ENCODE data around the gene ZNF776. TPM values are rescaled to one million over a fixed set of nuclear protein-coding genes. Genes with fewer than 3 reads are reported as not detected.
A peak's percentile ranks its signal among the peaks of the same experiment; 100 is the strongest.

ZNF776 gene
- total RNA-seq, 1 donor from 2014 or later, result 29.9 TPM

- ChIA-PET POLR2A (no interaction called here), CTCF (no interaction called here)
- TF ChIP-seq, protein P1, sequence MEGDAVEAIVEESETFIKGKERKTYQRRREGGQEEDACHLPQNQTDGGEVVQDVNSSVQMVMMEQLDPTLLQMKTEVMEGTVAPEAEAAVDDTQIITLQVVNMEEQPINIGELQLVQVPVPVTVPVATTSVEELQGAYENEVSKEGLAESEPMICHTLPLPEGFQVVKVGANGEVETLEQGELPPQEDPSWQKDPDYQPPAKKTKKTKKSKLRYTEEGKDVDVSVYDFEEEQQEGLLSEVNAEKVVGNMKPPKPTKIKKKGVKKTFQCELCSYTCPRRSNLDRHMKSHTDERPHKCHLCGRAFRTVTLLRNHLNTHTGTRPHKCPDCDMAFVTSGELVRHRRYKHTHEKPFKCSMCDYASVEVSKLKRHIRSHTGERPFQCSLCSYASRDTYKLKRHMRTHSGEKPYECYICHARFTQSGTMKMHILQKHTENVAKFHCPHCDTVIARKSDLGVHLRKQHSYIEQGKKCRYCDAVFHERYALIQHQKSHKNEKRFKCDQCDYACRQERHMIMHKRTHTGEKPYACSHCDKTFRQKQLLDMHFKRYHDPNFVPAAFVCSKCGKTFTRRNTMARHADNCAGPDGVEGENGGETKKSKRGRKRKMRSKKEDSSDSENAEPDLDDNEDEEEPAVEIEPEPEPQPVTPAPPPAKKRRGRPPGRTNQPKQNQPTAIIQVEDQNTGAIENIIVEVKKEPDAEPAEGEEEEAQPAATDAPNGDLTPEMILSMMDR (IDR thresholded peaks at IDR 0.05), result no peak
- peaks cover 74% of the 10 kb centered on the region for H3K36me3 Mint-ChIP-seq (ENCODE audit: low read depth)
- H3K27ac Mint-ChIP-seq, result no peak overlapping the region
- H3K27me3 Mint-ChIP-seq, result no peaks in the 10 kb centered on the region
- DNase-seq (no peak), ATAC-seq (ENCODE audit: low read depth) (no peak)
- intact Hi-C loops (cut with micrococcal nuclease), result no loop called here
- H3K4me1 Mint-ChIP-seq, result peaks cover 2% of the 10 kb centered on the region
- peaks cover 21% of the 10 kb centered on the region for H3K9me3 Mint-ChIP-seq
- H3K4me3 Mint-ChIP-seq, result no peak overlapping the region
Measured at GRCh38 chr19:57759096-57759495, 12.5 kb downstream of the ZNF776 start.

DNA sequence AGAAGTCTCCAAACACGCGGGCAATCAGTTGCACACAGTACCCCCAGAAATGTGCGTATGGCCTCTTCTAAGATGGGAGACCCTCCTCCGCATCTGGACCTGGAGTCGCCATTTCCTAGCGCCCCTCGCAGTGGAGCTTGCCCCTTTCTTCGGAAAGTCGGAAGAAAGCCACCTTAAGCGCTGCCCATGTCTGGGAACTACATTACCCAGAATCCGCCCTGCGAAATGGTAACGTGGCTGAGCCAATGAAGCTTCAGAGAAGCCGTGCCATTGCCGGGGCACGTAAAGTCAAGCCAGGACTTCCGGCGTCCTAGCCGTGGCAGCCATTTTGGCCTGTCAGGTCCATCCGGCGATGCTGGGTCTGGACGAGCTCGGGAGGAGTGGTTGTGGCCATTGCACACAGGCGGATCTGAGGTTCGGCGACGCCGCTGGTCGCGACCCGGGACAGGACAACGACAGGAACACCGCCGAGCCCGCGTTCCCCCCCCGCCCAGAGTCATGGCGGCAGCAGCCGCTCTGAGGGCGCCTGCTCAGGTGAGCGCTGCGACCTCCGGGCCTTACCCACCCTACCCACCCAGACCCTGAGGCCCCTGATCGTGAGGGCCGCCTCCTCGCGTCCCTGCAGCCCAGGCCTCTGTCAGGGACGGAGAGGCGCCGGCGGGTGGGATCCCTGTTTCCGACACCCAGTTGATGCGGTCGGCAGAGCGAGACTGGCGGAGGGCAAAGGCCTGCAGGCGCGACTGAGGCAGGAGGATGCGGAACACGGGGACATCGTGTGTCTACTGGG lies 22.9 kb downstream of the ZNF776 start, which contains the start of gene ZNF586:
ZNF586 (plus strand) TSS at position 332 of the 787 bp plus-strand sequence; CDS start at position 499, 167 bp downstream.
- DNase-seq, result peak; percentile 76
- Mint-ChIP-seq H3K27ac (peak within 1 kb of the TSS; percentile 86), H3K9me3 (peaks cover 5% of the 10 kb centered on the region)

DNA sequence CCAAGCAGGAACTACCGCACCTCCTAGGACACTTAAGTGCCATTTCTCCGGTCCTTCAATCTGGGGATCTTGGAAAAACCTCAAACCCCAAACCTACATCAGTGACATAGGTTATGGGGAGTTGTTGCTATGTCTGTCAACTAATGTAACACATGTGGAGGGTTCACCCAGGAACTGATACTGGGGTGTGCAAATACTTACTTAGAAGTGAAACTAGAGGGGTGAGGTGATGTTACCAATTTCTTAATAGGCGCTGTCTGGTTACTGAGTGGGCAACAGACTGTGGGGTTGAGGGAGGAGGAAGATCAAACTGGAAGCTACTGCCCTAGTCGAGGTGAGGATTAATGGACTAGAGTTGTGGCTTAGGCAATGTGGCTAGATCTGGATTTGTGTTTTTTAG lies 24.8 kb downstream of the ZNF776 start:
- peaks cover 71% of the 10 kb centered on the region for H3K4me1 Mint-ChIP-seq
- H3K9me3 Mint-ChIP-seq, result peaks cover 5% of the 10 kb centered on the region
- peak overlapping the region; percentile 59 for H3K4me3 Mint-ChIP-seq
- peak overlapping the region; percentile 51 for H3K27ac Mint-ChIP-seq
- DNase-seq (no peak), ATAC-seq (ENCODE audit: low read depth) (no peak)
- intact Hi-C loops (cut with micrococcal nuclease), result no loop called here
- CTCF ChIA-PET, result no interaction called here
- POLR2A ChIA-PET, result no interaction called here
- TF ChIP-seq, protein P1 (IDR thresholded peaks at IDR 0.05), result no peak
- H3K36me3 Mint-ChIP-seq (ENCODE audit: low read depth), result peaks cover 56% of the 10 kb centered on the region
- no peaks in the 10 kb centered on the region for H3K27me3 Mint-ChIP-seq

More for the DNA sequence above, 22.9 kb downstream of the ZNF776 start, which contains the start of gene ZNF586:
- Mint-ChIP-seq H3K4me1 (peaks cover 54% of the 10 kb centered on the region), H3K36me3 (ENCODE audit: low read depth) (peaks cover 49% of the 10 kb centered on the region), H3K4me3 (peak within 1 kb of the TSS; percentile 95), H3K27me3 (no peaks in the 10 kb centered on the region)
- ATAC-seq (ENCODE audit: low read depth), result peak; percentile 98
- CTCF ChIA-PET, result no interaction called here
- TF ChIP-seq, protein P1 (IDR thresholded peaks at IDR 0.05), result no peak
- intact Hi-C loops (cut with micrococcal nuclease), result loop anchor here (1.0 to 2.0 kb wide), 6 partner anchors 23 to 358 kb away; partner anchors contain the start of genes ZNF17, ZNF416, ZNF551 and ZNF552
- POLR2A ChIA-PET, result interaction anchor here (0.5 to 1.7 kb wide), 15 partner anchors 12 to 1366 kb away, joined by 3 to 20 read pairs (median 5); partner anchors contain the start of genes ZNF154, ZNF274, ZNF551 and ZNF552

DNA sequence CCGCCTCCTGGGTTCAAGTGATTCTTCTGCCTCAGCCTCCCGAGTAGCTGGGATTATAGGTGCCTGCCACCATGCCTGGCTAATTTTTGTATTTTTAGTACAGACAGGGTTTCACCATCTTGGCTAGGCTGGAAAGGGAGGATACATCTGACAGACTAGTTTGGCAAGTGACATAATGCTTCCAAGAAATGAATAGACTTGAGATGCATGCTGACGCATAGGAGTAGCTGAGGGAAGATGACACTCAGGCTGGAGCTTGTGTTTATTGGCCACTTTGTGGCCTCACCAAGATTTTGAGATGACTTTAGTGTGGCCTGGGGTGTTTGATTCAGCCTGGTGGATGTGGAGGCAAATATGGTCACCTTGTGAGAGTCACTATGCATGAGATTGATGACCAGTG lies 26.9 kb downstream of the ZNF776 start:
- peaks cover 73% of the 10 kb centered on the region for H3K36me3 Mint-ChIP-seq (ENCODE audit: low read depth)
- H3K27ac Mint-ChIP-seq, result no peak overlapping the region
- POLR2A ChIA-PET, result no interaction called here

More for the DNA sequence above, 26.9 kb downstream of the ZNF776 start:
- intact Hi-C loops (cut with micrococcal nuclease), result no loop called here
- no peak overlapping the region for H3K4me3 Mint-ChIP-seq
- CTCF ChIA-PET, result no interaction called here
- ATAC-seq (ENCODE audit: low read depth) (no peak), DNase-seq (no peak)
- peaks cover 16% of the 10 kb centered on the region for H3K9me3 Mint-ChIP-seq
- H3K4me1 Mint-ChIP-seq, result peaks cover 76% of the 10 kb centered on the region
- TF ChIP-seq, protein P1 (IDR thresholded peaks at IDR 0.05), result no peak
- H3K27me3 Mint-ChIP-seq, result no peaks in the 10 kb centered on the region

All from activated B cell treated with CpG ODN at 0.5 μM for 24 hours (primary cell).